IMR-90 (cell line): ENCODE measurements around the gene MORC2. TPM values are rescaled to one million over a fixed set of nuclear protein-coding genes. Genes with fewer than 3 reads are reported as not detected.

ENCODE experiments used
- ATAC-seq: fragments of 200-7000 bp; cut with Tn5 transposase; 2 replicates; pipeline ENCODE4 v1.9.1; 2020; ENCODE audit warnings: low read depth, mild to moderate bottlenecking, moderate library complexity
- BruUV-seq: library from RNA; stranded (reverse); fragments of 400-500 nt; replicated peaks from 2 replicates; lab custom pipeline; 2021; lab: Mats Ljungman, UMichigan
- CTCF ChIA-PET: fragments of 300-600 bp; formaldehyde crosslinking; extraction: SDS; loops from one replicate; lab custom pipeline; 2021; ENCODE audit warnings: antibody characterized with exemption; lab: Yijun Ruan, JAX
- POLR2A ChIA-PET: fragments of 300-600 bp; sonication (Branson Sonifier 250); formaldehyde crosslinking; loops from one replicate; lab custom pipeline; 2022; ENCODE audit warnings: antibody characterized with exemption; ENCODE audit not compliant: unreplicated experiment; lab: Charles Lee
- DNase-seq: peaks from one replicate; pipeline ENCODE4 v3.0.0; 2013
- H2AFZ ChIP-seq: replicated peaks from 2 replicates; pipeline ENCODE3; 2013; ENCODE audit warnings: low read length, mild to moderate bottlenecking; ENCODE audit not compliant: poor library complexity
- H2AK5ac ChIP-seq: 2 replicates; pipeline ENCODE4 v1.6.1; 2013; ENCODE audit warnings: low read depth, low read length, inconsistent platforms
- H2AK9ac ChIP-seq: replicated peaks from 2 replicates; pipeline ENCODE3; 2013; ENCODE audit warnings: mild to moderate bottlenecking, low read depth, low read length, moderate library complexity; ENCODE audit not compliant: poor library complexity
- H2BK120ac ChIP-seq: 2 replicates; pipeline ENCODE4 v1.6.1; 2013; ENCODE audit warnings: low read depth, low read length, inconsistent platforms
- H2BK15ac ChIP-seq: 3 replicates; pipeline ENCODE4 v1.6.1; 2013; ENCODE audit warnings: low read depth, low read length, inconsistent platforms
- H2BK20ac ChIP-seq: 2 replicates; pipeline ENCODE4 v1.6.1; 2013; ENCODE audit warnings: low read depth, mild to moderate bottlenecking, inconsistent platforms, low read length, moderate library complexity
- H2BK5ac ChIP-seq: 2 replicates; pipeline ENCODE4 v1.6.1; 2013; ENCODE audit warnings: mild to moderate bottlenecking, low read depth, low read length, inconsistent platforms; ENCODE audit not compliant: poor library complexity, severe bottlenecking
- H3K14ac ChIP-seq: replicated peaks from 2 replicates; pipeline ENCODE4 v1.6.1; 2013; ENCODE audit warnings: low read depth, low read length, inconsistent platforms
- H3K18ac ChIP-seq: 2 replicates; pipeline ENCODE4 v1.6.1; 2013; ENCODE audit warnings: low read depth, low read length, control low read depth
- H3K23ac ChIP-seq: 2 replicates; pipeline ENCODE4 v1.6.1; 2013; ENCODE audit warnings: low read depth, low read length, inconsistent platforms
- H3K27ac ChIP-seq: 2 replicates; pipeline ENCODE4 v1.5.1; 2013; ENCODE audit warnings: mild to moderate bottlenecking, control low read depth, low read length; ENCODE audit not compliant: insufficient read depth
- H3K27me3 ChIP-seq: 2 replicates; pipeline ENCODE4 v1.6.1; 2013; ENCODE audit warnings: low read length; ENCODE audit not compliant: control insufficient read depth, insufficient read depth
- H3K36me3 ChIP-seq: 2 replicates; pipeline ENCODE4 v1.6.1; 2013; ENCODE audit warnings: low read length, mixed read lengths; ENCODE audit not compliant: control insufficient read depth, insufficient read depth
- H3K4ac ChIP-seq: 2 replicates; pipeline ENCODE4 v1.6.1; 2013; ENCODE audit warnings: low read depth, low read length, inconsistent platforms
- H3K4me1 ChIP-seq: 2 replicates; pipeline ENCODE4 v1.6.1; 2013; ENCODE audit warnings: low read length, mixed read lengths; ENCODE audit not compliant: control insufficient read depth, insufficient read depth
- H3K4me2 ChIP-seq: 2 replicates; pipeline ENCODE4 v1.6.1; 2013; ENCODE audit warnings: low read depth, mild to moderate bottlenecking, control low read depth, low read length, moderate library complexity
- H3K4me3 ChIP-seq: 2 replicates; pipeline ENCODE4 v1.5.1; 2013; ENCODE audit warnings: low read depth, mild to moderate bottlenecking, control low read depth, low read length, moderate library complexity; ENCODE audit not compliant: insufficient read depth
- H3K56ac ChIP-seq: 2 replicates; pipeline ENCODE4 v1.6.1; 2013; ENCODE audit warnings: low read length, inconsistent platforms; ENCODE audit not compliant: insufficient read depth; ENCODE audit errors: extremely low read depth
- H3K79me1 ChIP-seq, 2 experiments: 2 replicates each; pipeline ENCODE4 v1.6.1; 2013; ENCODE audit warnings: low read length in 2 of 2, inconsistent platforms in 1 of 2, low read depth in 1 of 2
- H3K9ac ChIP-seq: 2 replicates; pipeline ENCODE4 v1.6.1; 2013; ENCODE audit warnings: low read depth, low read length, control low read depth
- H3K9me1 ChIP-seq: 2 replicates; pipeline ENCODE4 v1.6.1; 2013; ENCODE audit warnings: low read length, inconsistent platforms; ENCODE audit not compliant: insufficient read depth
- H3K9me3 ChIP-seq: 2 replicates; pipeline ENCODE4 v1.6.1; 2013; ENCODE audit warnings: low read length; ENCODE audit not compliant: control insufficient read depth, insufficient read depth
- H4K20me1 ChIP-seq: 2 replicates; pipeline ENCODE4 v1.6.1; 2013; ENCODE audit warnings: low read length, inconsistent platforms; ENCODE audit not compliant: insufficient read depth
- H4K5ac ChIP-seq: 2 replicates; pipeline ENCODE4 v1.6.1; 2013; ENCODE audit warnings: mild to moderate bottlenecking, low read depth, low read length, control low read depth
- H4K8ac ChIP-seq, 2 experiments: 2 replicates each; pipeline ENCODE4 v1.6.1; 2013; ENCODE audit warnings: low read depth in 2 of 2, low read length in 2 of 2, control low read depth in 1 of 2, inconsistent platforms in 1 of 2
- H4K91ac ChIP-seq: 2 replicates; pipeline ENCODE4 v1.6.1; 2013; ENCODE audit warnings: low read depth, low read length, inconsistent platforms; ENCODE audit not compliant: insufficient read depth
- CHD1 ChIP-seq: IDR thresholded peaks from 2 replicates; pipeline ENCODE4 v1.6.1; 2012; ENCODE audit warnings: low read depth, low read length, improper control_type of control experiment
- MAZ ChIP-seq: IDR thresholded peaks from 2 replicates; pipeline ENCODE4 v1.6.1; 2012; ENCODE audit warnings: low read depth, mild to moderate bottlenecking, low read length, improper control_type of control experiment, moderate library complexity, borderline replicate concordance
- NFE2L2 ChIP-seq: fragments of 150-350 bp; IDR thresholded peaks from 2 replicates; pipeline ENCODE4 v1.6.1; 2016; ENCODE audit warnings: low read depth, mild to moderate bottlenecking, low read length
- dilution Hi-C: fragments of 300-500 bp; cut with HindIII; formaldehyde crosslinking; loops from one replicate; pipeline ENCODE4 v1.14.3; 2018; ENCODE audit warnings: low sequenced_read_pairs; ENCODE audit not compliant: unreplicated experiment
- in situ Hi-C: fragments of 300-500 bp; cut with MboI; formaldehyde crosslinking; loops from 3 replicates; pipeline ENCODE4 v1.14.3; 2019; ENCODE audit warnings: low sequenced_read_pairs, inconsistent platforms, mixed read lengths
- intact Hi-C: fragments of 100-400 bp; cut with micrococcal nuclease; formaldehyde crosslinking; loops from 2 replicates; pipeline ENCODE4 v1.10.0; 2022
- polyA plus RNA-seq, 3 experiments: library from polyadenylated mRNA; depleted of rRNA; stranded (reverse); fragments of >200 nt; gene quantifications; 2 replicates each; pipeline ENCODE4 v1.2.3, GENCODE V29; 2012; ENCODE audit warnings: low replicate concordance in 1 of 3
- total RNA-seq: library from RNA; depleted of rRNA; stranded (reverse); fragments of >200 nt; gene quantifications from 2 replicates; pipeline ENCODE4 v1.2.3, GENCODE V29; 2012
- TF ChIP-seq, protein P1 (sequence below): fragments of 150-350 bp; IDR thresholded peaks from 2 replicates; pipeline ENCODE4 v1.6.1; 2016; ENCODE audit warnings: low read depth, mild to moderate bottlenecking, low read length, moderate library complexity, borderline replicate concordance

The MORC2 gene
- total and polyA plus RNA-seq, 2 of the 4 experiments (the other 2 are of a cell fraction), result 15.8 to 24.7 TPM

GRCh38 chr22:30989474-30989873 is 20.9 kb upstream of the MORC2 start:
- Histone ChIP-seq H3K4me2 (no peak overlapping the region), H3K79me1 (0 out of 4 replicates have a peak, but pooled peaks cover 0 to 4% of the 10 kb centered on the region in 2 experiments), H2AK5ac (no peak overlapping the region), H4K20me1 (no peaks in the 10 kb centered on the region), H3K9me1 (no peaks in the 10 kb centered on the region), H3K9ac (no peak overlapping the region), H2AFZ (no peak overlapping the region), H3K27ac (no peak overlapping the region), H3K4me3 (no peak overlapping the region), H2BK120ac (no peak overlapping the region), H3K23ac (no peak overlapping the region), H3K27me3 (no peaks in the 10 kb centered on the region), H2AK9ac (no peak overlapping the region), H4K91ac (no peak overlapping the region), H2BK15ac (no peak overlapping the region), H3K36me3 (0 out of 2 replicates have a peak, but pooled peaks cover 1% of the 10 kb centered on the region), H4K5ac (no peak overlapping the region), H3K56ac (no peak overlapping the region), H3K14ac (no peak overlapping the region), H3K18ac (no peak overlapping the region), H2BK5ac (no peak overlapping the region), H3K4ac (no peak overlapping the region), H3K9me3 (0 out of 2 replicates have a peak, but pooled peaks cover 4% of the 10 kb centered on the region), H2BK20ac (no peak overlapping the region), H3K4me1 (no peaks in the 10 kb centered on the region), H4K8ac (no peak overlapping the region)
- DNase-seq (no peak), ATAC-seq (no peak)
- BruUV-seq, result no TSS peak
- TF ChIP-seq CHD1, result no peak
- TF ChIP-seq, protein P1, sequence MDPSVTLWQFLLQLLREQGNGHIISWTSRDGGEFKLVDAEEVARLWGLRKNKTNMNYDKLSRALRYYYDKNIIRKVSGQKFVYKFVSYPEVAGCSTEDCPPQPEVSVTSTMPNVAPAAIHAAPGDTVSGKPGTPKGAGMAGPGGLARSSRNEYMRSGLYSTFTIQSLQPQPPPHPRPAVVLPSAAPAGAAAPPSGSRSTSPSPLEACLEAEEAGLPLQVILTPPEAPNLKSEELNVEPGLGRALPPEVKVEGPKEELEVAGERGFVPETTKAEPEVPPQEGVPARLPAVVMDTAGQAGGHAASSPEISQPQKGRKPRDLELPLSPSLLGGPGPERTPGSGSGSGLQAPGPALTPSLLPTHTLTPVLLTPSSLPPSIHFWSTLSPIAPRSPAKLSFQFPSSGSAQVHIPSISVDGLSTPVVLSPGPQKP, result no peak
- no peak for TF ChIP-seq NFE2L2
- TF ChIP-seq MAZ, result no peak
- POLR2A ChIA-PET, result no interaction called here
- in situ Hi-C loops (no loop called here), intact Hi-C loops (no loop called here), dilution Hi-C loops (no loop called here)
- CTCF ChIA-PET, result no interaction called here
